CD14-positive monocyte (primary cell): Measurements from ENCODE around the gene LAMC3. TPM values are rescaled to one million over a fixed set of nuclear protein-coding genes. Genes with fewer than 3 reads are reported as not detected.

Experiments
- DNase-seq, 3 donors: peaks; one replicate each; pipeline ENCODE4 v3.0.0-alpha.2; 2011 to 2022
- H2AFZ ChIP-seq: 2 replicates; pipeline ENCODE4 v1.6.0; 2012; ENCODE audit warnings: mild to moderate bottlenecking, low read depth, low read length, inconsistent platforms; ENCODE audit not compliant: insufficient read depth, poor library complexity, severe bottlenecking
- H3K27ac ChIP-seq, 2 donors: 1 replicate in 1 of 2; 2 replicates in 1 of 2; pipeline ENCODE4 v1.5.1; 2012 to 2013; ENCODE audit warnings: low read length in 2 of 2, control low read depth in 1 of 2, inconsistent platforms in 1 of 2, low read depth in 1 of 2, mild to moderate bottlenecking in 1 of 2
- H3K27me3 ChIP-seq, 2 donors: one replicate each; pipeline versions ENCODE4 v1.6.0 to v1.6.1; 2011 to 2013; ENCODE audit warnings: low read length in 2 of 2; ENCODE audit not compliant: control insufficient read depth in 2 of 2, insufficient read depth in 2 of 2
- H3K36me3 ChIP-seq, 2 donors: replicated peaks in 1 of 2; 1 replicate in 1 of 2; 2 replicates in 1 of 2; pipeline versions ENCODE4 v1.5.1 to v1.6.1; 2012 to 2013; ENCODE audit warnings: low read length in 2 of 2, control low read depth in 1 of 2, inconsistent platforms in 1 of 2, mild to moderate bottlenecking in 1 of 2; ENCODE audit not compliant: insufficient read depth in 2 of 2, control insufficient read depth in 1 of 2
- H3K4me1 ChIP-seq, 2 donors: 1 replicate in 1 of 2; 2 replicates in 1 of 2; pipeline versions ENCODE4 v1.5.1 to v1.6.1; 2012 to 2013; ENCODE audit warnings: low read length in 2 of 2, control low read depth in 1 of 2, inconsistent platforms in 1 of 2, mild to moderate bottlenecking in 1 of 2, moderate library complexity in 1 of 2; ENCODE audit not compliant: insufficient read depth in 2 of 2, control insufficient read depth in 1 of 2
- H3K4me2 ChIP-seq: replicated peaks from 2 replicates; pipeline ENCODE3; 2012; ENCODE audit warnings: low read length, moderate library complexity, mild to moderate bottlenecking; ENCODE audit not compliant: poor library complexity, severe bottlenecking; ENCODE audit errors: extremely low read depth
- H3K4me3 ChIP-seq, 3 experiments: fragments of 200-600 bp in 1 of 3; sonication (generic) in 1 of 3; replicated peaks in 1 of 3; 1 replicate in 2 of 3; 2 replicates in 1 of 3; pipeline ENCODE4 v1.5.1; 2011 to 2013; ENCODE audit warnings: low read length in 3 of 3, mild to moderate bottlenecking in 3 of 3, control low read depth in 2 of 3, low read depth in 2 of 3, inconsistent platforms in 1 of 3, moderate library complexity in 1 of 3
- H3K79me2 ChIP-seq: 2 replicates; pipeline ENCODE4 v1.6.0; 2012; ENCODE audit warnings: mild to moderate bottlenecking, control low read depth, inconsistent platforms, low read length, moderate library complexity; ENCODE audit not compliant: insufficient read depth
- H3K9ac ChIP-seq: 2 replicates; pipeline ENCODE4 v1.6.0; 2017; ENCODE audit warnings: low read length, mild to moderate bottlenecking; ENCODE audit not compliant: insufficient read depth, poor library complexity, severe bottlenecking
- H3K9me3 ChIP-seq, 2 donors: replicated peaks in 1 of 2; 1 replicate in 1 of 2; 2 replicates in 1 of 2; pipeline versions ENCODE4 v1.5.1 to v1.6.1; 2012 to 2013; ENCODE audit warnings: low read length in 2 of 2, control low read depth in 1 of 2; ENCODE audit not compliant: control insufficient read depth in 1 of 2, insufficient read depth in 1 of 2
- H4K20me1 ChIP-seq: 2 replicates; pipeline ENCODE4 v1.6.0; 2012; ENCODE audit warnings: mild to moderate bottlenecking, low read length, control low read depth, moderate library complexity; ENCODE audit not compliant: insufficient read depth
- H3K27ac Mint-ChIP-seq, 7 donors: one replicate each; pipeline ENCODE4 v1.8.0; 2020; ENCODE audit warnings: mild to moderate bottlenecking in 7 of 7, mixed read lengths in 7 of 7, moderate library complexity in 6 of 7, inconsistent platforms in 2 of 7
- H3K27me3 Mint-ChIP-seq, 3 donors: one replicate each; pipeline ENCODE4 v1.8.0; 2021 to 2022; ENCODE audit warnings: low read depth in 3 of 3, mild to moderate bottlenecking in 3 of 3, mixed read lengths in 3 of 3, moderate library complexity in 3 of 3, inconsistent platforms in 1 of 3
- H3K36me3 Mint-ChIP-seq, 2 donors: one replicate each; pipeline ENCODE4 v1.8.0; 2020; ENCODE audit warnings: mixed read lengths in 2 of 2, inconsistent platforms in 1 of 2, mild to moderate bottlenecking in 1 of 2
- H3K4me1 Mint-ChIP-seq: one replicate; pipeline ENCODE4 v1.8.0; 2020; ENCODE audit warnings: mild to moderate bottlenecking, mixed read lengths
- H3K4me3 Mint-ChIP-seq, 2 donors: one replicate each; pipeline ENCODE4 v1.8.0; 2020; ENCODE audit warnings: mild to moderate bottlenecking in 2 of 2, mixed read lengths in 2 of 2, moderate library complexity in 1 of 2
- H3K9me3 Mint-ChIP-seq, 7 donors: one replicate each; pipeline ENCODE4 v1.8.0; 2020 to 2022; ENCODE audit warnings: mixed read lengths in 7 of 7, mild to moderate bottlenecking in 6 of 7, moderate library complexity in 6 of 7, inconsistent platforms in 2 of 7
- WGBS: methylation state at CpG from one replicate; pipeline ENCODE4 v1.1.5; 2013; ENCODE audit warnings: missing lambda C conversion rate; ENCODE audit not compliant: insufficient coverage; 5-methylcytosine and 5-hydroxymethylcytosine counted together
- intact Hi-C, 2 donors: fragments of 100-400 bp; cut with micrococcal nuclease; formaldehyde crosslinking; loops; one replicate each; pipeline versions ENCODE4 v1.15.0 to v1.15.1; 2023
- polyA plus RNA-seq, 3 donors: library from polyadenylated mRNA; depleted of rRNA in 1 of 3; unstranded in 2 of 3; stranded (reverse) in 1 of 3; fragments of 300-500 nt in 2 of 3; fragments of >200 nt in 1 of 3; fragmentation: Illumina TruSeq in 2 of 3; gene quantifications; 1 replicate in 2 of 3; 2 replicates in 1 of 3; pipeline ENCODE4 v1.2.3, GENCODE V29; 2012 to 2021
- TF ChIP-seq, protein P1 (sequence below): fragments of 200-600 bp; IDR thresholded peaks from one replicate; pipeline ENCODE4 v1.8.0; 2022; ENCODE audit warnings: antibody characterized with exemption, mild to moderate bottlenecking

Gene LAMC3
- polyA plus RNA-seq, 3 donors, result 0.19 TPM; not detected in 2

DNA sequence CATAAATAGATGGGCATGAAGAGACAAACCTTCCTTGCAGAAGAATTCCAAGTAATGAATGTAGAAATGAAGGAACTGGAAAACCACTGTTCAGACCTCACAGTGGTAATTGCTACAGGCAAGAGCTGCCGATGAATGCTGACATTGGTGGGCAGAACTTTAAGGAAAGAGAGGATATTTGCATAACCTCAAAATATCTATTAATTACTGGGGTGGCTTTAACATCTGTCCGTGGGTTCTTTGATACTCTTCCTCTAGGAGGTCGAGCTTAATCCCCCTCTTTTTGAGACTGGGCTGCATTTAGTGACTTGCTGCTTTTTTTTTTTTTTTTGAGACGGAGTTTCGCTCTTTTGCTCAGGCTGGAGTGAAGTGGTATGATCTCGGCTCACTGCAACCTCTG is 34.7 kb downstream of the LAMC3 start:
- no peak overlapping the region for H3K9ac ChIP-seq
- no peak overlapping the region for H3K4me3 Mint-ChIP-seq
- peak overlapping the region; percentile 81 for H2AFZ ChIP-seq
- no peak overlapping the region for H3K27ac Mint-ChIP-seq
- no peak for DNase-seq
- no peaks in the 10 kb centered on the region for H3K9me3 Mint-ChIP-seq
- no peaks in the 10 kb centered on the region for H4K20me1 ChIP-seq
- H3K4me2 ChIP-seq, result no peak overlapping the region
- H3K79me2 ChIP-seq, result no peaks in the 10 kb centered on the region
- no peak overlapping the region for H3K27ac ChIP-seq
- H3K27me3 ChIP-seq, result no peaks in the 10 kb centered on the region
- peaks cover 2 to 5% (median 3%) of the 10 kb centered on the region in 3 donors for H3K27me3 Mint-ChIP-seq
- intact Hi-C loops, result no loop called here
- no peaks in the 10 kb centered on the region for H3K9me3 ChIP-seq
- no peaks in the 10 kb centered on the region for H3K36me3 Mint-ChIP-seq
- H3K4me1 Mint-ChIP-seq, result peaks cover 10% of the 10 kb centered on the region
- peaks cover 8 to 10% of the 10 kb centered on the region in 2 donors for H3K4me1 ChIP-seq
- H3K36me3 ChIP-seq, result no peaks in the 10 kb centered on the region
- TF ChIP-seq, protein P1, sequence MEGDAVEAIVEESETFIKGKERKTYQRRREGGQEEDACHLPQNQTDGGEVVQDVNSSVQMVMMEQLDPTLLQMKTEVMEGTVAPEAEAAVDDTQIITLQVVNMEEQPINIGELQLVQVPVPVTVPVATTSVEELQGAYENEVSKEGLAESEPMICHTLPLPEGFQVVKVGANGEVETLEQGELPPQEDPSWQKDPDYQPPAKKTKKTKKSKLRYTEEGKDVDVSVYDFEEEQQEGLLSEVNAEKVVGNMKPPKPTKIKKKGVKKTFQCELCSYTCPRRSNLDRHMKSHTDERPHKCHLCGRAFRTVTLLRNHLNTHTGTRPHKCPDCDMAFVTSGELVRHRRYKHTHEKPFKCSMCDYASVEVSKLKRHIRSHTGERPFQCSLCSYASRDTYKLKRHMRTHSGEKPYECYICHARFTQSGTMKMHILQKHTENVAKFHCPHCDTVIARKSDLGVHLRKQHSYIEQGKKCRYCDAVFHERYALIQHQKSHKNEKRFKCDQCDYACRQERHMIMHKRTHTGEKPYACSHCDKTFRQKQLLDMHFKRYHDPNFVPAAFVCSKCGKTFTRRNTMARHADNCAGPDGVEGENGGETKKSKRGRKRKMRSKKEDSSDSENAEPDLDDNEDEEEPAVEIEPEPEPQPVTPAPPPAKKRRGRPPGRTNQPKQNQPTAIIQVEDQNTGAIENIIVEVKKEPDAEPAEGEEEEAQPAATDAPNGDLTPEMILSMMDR, result no peak
- H3K4me3 ChIP-seq, result no peak overlapping the region
- WGBS, result no CpG with 5 or more reads among the region's 6 CpGs

DNA sequence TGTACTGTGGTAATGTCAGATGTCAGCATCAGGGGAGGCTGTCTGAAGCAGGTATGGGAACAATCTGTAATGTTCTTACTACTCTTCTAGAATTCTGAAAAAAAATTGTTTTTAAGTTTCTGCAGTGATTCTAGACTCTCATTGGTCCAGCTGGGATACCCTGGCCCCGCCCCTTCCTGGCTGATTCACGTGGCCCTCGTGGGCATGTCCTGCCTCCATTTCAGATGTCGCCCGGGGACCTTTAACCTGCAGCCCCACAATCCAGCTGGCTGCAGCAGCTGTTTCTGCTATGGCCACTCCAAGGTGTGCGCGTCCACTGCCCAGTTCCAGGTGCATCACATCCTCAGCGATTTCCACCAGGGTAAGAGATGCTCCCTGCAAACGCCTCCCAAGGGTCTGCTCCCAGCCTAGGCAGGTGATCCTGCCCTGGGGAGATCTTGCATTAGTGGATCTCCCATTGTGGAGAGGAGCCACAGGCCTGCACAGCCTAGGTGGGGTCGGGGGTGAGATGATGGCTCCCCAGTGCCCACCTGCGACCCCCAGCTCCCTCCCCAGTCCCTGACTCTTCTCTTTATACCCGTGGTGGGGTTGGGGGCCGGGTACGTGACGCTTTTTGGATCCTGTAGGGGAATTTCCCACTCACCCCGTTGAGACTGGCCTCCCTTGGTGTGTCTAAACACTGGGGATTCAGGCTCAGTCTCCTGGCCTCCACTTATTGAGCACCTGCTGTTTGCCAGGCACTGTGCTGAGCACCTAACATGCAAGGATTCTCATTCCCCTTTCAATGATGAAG is 36.5 kb downstream of the LAMC3 start:
- Histone ChIP-seq H3K4me1 (peaks cover 8 to 10% of the 10 kb centered on the region in 2 donors), H3K36me3 (no peaks in the 10 kb centered on the region), H3K27ac (no peak overlapping the region), H3K79me2 (no peaks in the 10 kb centered on the region), H3K9me3 (no peaks in the 10 kb centered on the region), H3K4me2 (no peak overlapping the region), H2AFZ (peak overlapping the region; percentile 50), H3K4me3 (no peak overlapping the region), H3K9ac (no peak overlapping the region), H3K27me3 (no peaks in the 10 kb centered on the region), H4K20me1 (no peaks in the 10 kb centered on the region)
- peaks cover 0 to 5% (median 2%) of the 10 kb centered on the region in 3 donors for H3K27me3 Mint-ChIP-seq
- intact Hi-C loops, result loop anchor here (5.0 kb wide), 2 partner anchors 178 to 343 kb away; no protein-coding TSS in a partner anchor
- no peak overlapping the region for H3K27ac Mint-ChIP-seq
- TF ChIP-seq, protein P1, result no peak
- 74% methylated on average over 12 of the region's 16 CpGs for WGBS
- no peak for DNase-seq
- H3K4me3 Mint-ChIP-seq, result no peak overlapping the region
- H3K36me3 Mint-ChIP-seq, result no peaks in the 10 kb centered on the region
- H3K9me3 Mint-ChIP-seq, result peaks cover 0 to 3% (median 0%) of the 10 kb centered on the region in 7 donors
- H3K4me1 Mint-ChIP-seq, result peaks cover 10% of the 10 kb centered on the region
